Stimulated activated CD4-positive, alpha-beta T cell treated with anti-CD3 and anti-CD28 coated beads, Interleukin-15, amount 100 ng/mL, for 48 hours (primary cell): ENCODE results near the gene UBFD1.
"Not testable (repeated sequence)": the region's sequence is repeated elsewhere in the genome, so short reads cannot be mapped to it uniquely, and the experiment has no call there.

Source experiments
- DNase-seq, 2 donors: peaks; one replicate each; pipeline ENCODE4 v3.0.0-alpha.2; 2020; ENCODE audit warnings: low read depth in 2 of 2

The UBFD1 gene

DNA sequence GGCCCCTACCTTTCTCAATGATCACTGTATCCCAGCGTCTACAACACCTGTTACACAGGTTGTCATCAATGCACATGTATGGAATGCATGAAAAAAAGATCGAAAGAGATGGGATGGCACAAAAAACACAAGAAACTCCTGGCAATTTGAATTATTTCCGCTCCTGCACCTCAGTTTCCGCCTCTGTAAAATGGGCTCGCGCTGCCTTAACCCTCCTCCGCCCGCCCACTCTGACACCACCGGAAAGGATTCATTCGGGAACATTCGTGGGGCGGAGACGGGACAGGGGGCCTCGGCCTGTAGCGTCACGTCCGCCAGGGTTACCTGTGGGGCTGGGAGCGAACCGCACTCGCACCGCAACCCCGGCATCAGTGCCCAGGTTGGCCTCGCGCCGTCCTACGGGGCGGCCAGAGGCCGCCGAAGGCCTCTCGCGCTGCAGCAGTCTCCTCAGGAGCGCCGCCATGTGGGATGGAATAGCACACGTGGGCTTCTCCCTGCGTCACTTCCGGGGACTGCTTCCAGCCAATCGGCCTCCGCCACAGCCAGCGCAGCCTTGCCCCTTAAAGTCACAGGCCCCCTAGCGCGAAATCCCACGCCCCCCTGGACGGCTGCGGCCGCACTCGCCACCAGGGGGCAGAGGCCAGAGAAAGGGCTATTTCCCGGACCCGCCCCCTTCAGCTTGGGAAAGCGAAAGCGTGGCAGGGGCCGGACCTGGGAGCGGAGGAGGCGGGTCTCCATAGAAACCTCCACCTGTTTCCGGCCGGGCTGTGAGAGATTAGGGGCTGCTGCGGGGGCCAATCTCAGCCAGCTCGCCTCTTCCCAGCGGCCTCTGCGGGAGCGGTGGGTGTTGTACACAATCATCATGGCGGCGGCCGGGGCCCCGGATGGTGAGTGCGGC lies at the start of gene UBFD1, which contains the start of gene EARS2:
Gene UBFD1 (plus strand): TSS at position 847 of the 898 bp plus-strand sequence. CDS start 16 bp downstream, at position 863.
Gene EARS2 (minus strand): TSS at position 470 of the 898 bp plus-strand sequence. CDS start 7 bp downstream, at position 463.
- DNase-seq, result peak; percentile 96 to 97

GRCh38 chr16:23508589-23509440 lies 48.7 kb upstream of the UBFD1 start:
- no peak for DNase-seq

- no peak for DNase-seq
These were observed 48.1 kb upstream of the UBFD1 start for GRCh38 chr16:23509441-23509754.

- no peak for DNase-seq
These were observed 47.8 kb upstream of the UBFD1 start for GRCh38 chr16:23509782-23510163.

DNA sequence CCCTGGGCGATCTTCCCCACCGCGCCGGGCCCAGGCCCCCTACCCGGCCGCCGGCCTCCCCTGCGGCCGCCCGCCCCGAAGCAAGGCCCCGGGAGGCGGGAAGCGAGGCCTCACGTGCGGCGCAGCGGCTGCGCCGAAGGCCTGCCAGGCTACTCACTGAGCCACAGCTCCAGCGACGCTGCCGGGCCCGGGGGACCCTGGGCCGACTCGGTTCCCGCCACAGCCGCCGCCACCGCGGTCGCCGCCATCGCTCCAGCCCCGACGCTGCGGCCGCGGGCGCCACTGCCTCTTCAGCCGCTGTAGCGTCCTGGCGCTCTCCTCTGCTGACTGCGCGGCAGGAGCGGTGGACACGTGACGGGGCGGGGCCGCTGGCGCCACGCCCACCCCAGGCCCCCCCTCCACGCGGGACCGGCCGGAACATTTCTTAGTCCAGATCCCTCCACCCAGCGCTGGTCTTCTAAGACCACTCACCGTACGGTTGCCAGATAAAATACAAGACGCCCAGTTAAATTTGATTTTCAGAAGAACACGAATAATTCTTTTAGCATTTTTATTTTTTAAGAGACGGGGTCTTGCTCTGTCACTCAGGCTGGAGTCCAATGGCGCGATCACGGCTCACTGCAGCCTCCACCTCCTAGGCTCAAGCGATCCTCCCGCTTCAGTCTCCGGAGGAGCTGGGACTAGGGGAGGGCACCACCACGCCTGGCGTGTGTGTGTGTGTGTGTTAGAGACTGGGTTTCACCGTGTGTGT lies 47.2 kb upstream of the UBFD1 start, which contains the start of gene GGA2:
Gene GGA2 (minus strand): TSS at position 331 of the 751 bp plus-strand sequence. CDS start 83 bp downstream, at position 248.
- peak; percentile 64 to 75 for DNase-seq

- DNase-seq, result not testable (repeated sequence)
These were observed 46.6 kb upstream of the UBFD1 start for GRCh38 chr16:23510915-23511270.

GRCh38 chr16:23511731-23512130 lies 45.8 kb upstream of the UBFD1 start:
- no peak for DNase-seq

- DNase-seq, result no peak
These were observed 45.3 kb upstream of the UBFD1 start for GRCh38 chr16:23512168-23512695.

GRCh38 chr16:23514381-23515152 lies 43.0 kb upstream of the UBFD1 start:
- no peak for DNase-seq

- no peak for DNase-seq
These were observed 41.6 kb upstream of the UBFD1 start for GRCh38 chr16:23515881-23516280.

DNA sequence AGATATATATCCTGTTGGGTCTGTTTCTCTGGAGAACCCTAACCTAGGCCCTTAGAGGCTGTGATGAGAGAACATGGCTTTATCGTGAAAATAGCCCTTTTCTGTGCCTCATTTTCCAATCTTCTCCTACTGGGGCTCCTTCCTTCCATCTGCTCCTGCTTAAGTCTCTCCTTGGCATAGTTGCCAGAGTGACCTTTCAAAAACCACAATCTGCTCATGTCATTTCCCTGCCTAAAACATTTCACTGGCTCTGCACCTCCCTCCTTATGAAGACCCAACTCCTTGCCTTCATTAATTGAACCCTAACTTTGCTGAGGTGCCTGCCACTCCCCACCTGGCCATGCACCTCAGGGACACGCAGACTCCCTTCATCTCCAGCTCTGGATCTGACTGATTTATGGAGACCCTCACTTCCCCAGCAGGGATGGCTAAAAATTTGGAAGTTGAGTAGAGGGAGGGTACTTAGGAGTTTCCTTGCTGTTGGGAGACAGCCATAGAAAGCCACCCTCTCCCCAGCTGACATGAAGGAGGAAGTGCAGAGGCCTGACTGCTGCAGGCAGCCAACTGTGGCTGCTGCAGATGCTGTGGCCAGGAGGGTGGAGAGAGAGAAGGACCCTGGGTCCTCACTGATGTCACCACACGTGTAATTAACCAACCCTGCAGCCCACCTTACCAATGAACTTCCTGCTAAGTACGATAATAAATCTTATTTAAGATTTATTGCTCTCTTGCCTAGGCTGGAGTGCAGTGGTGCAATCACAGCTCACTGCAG lies 41.0 kb upstream of the UBFD1 start:
- DNase-seq, result no peak

DNA sequence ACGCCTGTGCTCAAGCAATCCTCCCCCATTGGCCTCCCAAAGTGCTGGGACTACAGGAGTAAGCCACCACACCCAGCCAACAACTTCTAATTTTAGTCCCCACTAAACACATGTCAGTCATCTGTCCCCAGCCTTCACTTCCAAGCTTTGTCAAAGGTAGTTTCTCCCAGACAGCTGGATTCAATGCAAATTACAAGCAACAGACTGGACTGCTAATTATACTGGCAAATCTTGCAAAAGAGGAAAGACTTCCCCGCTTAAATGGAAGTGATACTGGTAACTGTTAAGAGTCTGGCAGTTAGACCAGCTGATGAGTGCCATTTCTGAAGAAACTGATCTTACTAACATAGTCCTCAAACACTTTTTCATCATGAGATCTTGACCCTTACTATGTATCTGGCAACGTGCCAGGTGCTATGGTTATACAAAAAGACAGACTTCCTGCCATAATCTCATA lies 39.1 kb upstream of the UBFD1 start:
- no peak for DNase-seq

- DNase-seq, result no peak
These were observed 38.2 kb upstream of the UBFD1 start for GRCh38 chr16:23519282-23519681.

DNA sequence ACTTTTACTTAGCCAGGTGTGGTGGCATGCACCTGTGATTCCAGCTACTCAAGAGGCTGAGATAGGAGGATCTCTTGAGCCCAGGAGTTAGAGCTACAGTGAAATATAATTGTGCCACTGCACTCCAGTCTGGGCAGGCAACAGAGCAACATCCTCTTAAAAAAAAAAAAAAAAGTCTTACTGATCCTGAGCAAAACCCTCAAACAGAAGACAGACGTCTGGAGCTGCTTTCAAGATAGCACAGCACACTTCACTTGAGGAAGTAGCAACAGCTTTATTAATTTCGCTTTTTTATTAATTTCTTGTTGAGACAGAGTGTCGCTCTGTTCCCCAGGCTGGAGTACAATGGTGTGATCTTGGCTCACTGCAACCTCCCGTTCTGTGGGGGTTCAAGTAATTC lies 37.0 kb upstream of the UBFD1 start:
- DNase-seq, result no peak

- DNase-seq, result no peak
These were observed 36.3 kb upstream of the UBFD1 start for GRCh38 chr16:23521037-23521743.

DNA sequence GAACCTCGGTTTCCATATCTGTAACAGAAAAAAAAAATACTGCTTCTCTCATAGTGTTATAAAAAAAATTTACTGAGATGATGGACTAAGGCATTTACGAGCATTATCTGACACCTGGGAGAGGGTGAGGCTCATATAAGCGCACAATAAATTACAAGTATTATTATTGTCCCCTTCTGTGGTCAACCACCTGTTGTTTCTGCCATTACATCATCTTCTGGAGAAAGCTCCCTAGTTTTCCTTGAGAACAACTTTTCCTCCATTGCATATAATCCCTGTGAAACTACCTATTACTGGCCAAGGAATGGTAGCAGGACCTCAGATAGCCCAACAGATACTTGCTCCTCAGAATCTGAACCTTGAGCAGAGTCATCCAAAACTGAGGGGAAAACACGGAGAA lies 35.6 kb upstream of the UBFD1 start:
- DNase-seq, result no peak

DNA sequence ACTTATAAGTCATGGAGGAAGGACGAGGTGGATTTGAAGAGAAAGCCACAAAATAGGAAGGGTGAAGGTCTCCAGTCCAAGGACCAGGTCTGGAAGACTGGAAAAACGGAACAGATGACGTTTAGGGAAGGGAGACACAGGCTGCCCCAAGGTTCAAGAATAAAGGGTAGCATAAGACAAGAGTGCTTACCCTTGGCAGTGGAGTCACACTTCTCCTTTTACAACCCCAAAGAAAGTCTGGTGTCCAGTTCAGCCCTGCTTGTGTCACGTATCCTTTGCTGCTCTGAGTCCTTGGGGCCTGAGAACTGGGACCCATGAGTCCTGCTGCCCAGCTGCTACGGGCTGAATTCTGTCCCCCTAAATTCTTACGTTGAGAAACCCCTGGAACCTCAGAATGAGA lies 34.2 kb upstream of the UBFD1 start:
- no peak for DNase-seq

DNA sequence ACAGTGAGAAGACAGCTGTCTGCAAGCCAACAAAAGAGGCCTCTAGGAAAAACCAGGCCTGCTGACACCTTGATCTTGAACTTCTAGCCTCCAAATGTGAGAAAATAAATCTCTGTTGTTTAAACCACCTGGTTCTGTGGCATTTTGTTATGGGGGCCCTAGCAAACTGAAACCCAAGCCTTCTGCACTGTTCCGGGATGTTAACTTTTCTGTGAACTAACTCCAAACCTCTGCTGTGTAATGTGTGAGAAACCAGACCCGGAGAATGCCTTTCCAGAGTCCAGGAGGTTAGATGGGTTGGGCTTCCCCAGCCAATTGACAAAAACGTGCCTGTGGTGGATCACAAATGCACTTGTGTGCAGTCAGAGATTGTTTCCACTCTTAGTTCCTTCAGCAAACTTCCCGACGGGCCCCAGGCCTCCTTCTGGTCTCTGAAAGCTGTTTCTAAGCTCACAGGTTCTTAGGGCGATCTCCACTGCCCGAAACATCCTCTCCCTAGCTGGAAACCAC lies 33.6 kb upstream of the UBFD1 start:
- DNase-seq, result no peak

DNA sequence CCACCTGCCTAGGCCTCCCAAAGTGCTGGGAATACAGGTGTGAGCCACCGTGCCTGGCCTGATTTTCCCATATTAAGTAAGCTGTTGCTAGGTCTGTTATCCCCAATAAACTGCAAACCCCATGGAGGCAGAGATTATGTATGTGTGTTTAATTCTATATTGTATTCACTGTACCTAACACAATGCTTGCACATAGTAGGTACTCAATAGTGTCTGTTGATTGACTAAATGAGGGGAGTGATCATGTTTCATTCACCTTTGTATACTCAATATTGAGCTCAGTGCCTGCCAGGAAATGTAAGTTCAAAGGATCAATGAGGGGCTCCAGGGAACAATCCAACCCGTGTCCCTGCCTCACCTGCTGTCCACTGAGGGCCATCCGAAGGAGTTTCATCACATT lies 32.6 kb upstream of the UBFD1 start:
- no peak for DNase-seq
